GM19324 (cell line): ENCODE results near the gene OR5H14.
"Not testable (repeated sequence)": the region's sequence is repeated elsewhere in the genome, so short reads cannot be mapped to it uniquely, and the experiment has no call there.

Experiments used
- ATAC-seq: cut with Tn5 transposase; IDR thresholded peaks from one replicate; pipeline ENCODE4 v1.9.1; 2021; ENCODE audit warnings: mild to moderate bottlenecking, moderate library complexity; ENCODE audit not compliant: unreplicated experiment, low FRiP score

Gene OR5H14

DNA sequence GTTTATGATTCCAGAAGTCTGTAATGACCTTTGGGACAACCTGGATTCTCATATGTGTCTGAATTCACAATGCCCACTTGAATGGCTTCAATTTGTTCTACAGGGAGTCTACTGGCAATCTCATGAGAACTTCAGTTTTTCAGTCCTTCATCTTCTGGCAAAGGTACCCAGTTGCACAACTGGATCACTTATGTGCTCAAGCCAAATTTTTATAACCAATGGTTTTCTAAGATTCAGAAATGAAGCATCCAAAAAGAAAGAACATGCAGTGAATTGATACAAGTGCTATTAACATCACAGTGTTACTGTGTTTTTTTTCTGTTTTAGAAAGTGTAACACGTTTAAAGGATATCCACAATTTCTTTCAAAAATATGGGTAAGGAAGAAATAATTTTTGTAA lies at the start of gene OR5H14:
Gene OR5H14, plus strand, starts transcription at position 301 of the 400 bp plus-strand sequence. CDS start 1,907 bp downstream, outside the sequence.
- no peak for ATAC-seq

- ATAC-seq: no peak
These were observed 47.4 kb upstream of the OR5H14 start for GRCh38 chr3:98099848-98100247.

- no peak for ATAC-seq
These were observed 39.1 kb upstream of the OR5H14 start for GRCh38 chr3:98108162-98108561.

- ATAC-seq: no peak
These were observed 37.3 kb upstream of the OR5H14 start for GRCh38 chr3:98109807-98110549.

DNA sequence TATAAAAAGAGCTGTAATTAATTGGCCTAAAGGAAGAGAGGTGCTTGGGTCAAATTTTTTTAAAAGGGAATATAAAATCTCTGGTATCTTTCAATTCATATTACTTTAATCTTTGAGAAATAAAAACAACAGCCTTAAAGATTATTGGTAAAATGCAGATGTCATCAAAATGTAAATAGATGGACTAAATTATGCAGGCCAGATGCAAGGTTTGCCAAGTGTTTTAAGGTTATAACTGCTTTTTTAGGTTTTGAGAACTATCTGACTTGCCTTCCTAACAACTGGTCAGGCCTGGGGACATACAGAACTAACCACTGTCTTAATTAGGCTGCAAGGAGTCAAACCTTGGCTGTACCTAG lies 36.8 kb upstream of the OR5H14 start:
- no peak for ATAC-seq

- ATAC-seq: no peak
These were observed 33.0 kb upstream of the OR5H14 start for GRCh38 chr3:98114264-98114663.

DNA sequence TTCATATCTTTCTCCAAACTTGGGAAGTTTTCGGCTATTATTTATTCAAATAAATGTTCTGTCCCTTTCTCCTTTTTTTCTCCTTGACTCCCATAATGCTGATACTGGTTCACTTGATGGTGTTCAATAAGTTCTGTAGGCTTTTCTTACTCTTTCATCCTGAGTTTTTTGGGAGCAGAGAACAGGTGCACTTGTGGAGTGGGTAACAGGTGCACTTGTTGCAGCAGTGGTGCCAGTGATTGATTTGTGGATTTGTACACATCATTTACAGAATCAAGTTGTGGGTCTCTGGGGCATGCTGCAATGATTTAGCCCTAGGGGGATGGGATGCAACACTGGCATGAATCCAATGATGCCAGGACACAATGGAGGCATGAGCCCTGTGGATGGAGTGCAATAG lies 31.6 kb upstream of the OR5H14 start:
- ATAC-seq: no peak

GRCh38 chr3:98130421-98130820 lies 16.9 kb upstream of the OR5H14 start, which contains the start of gene OR5H1:
Gene OR5H1 (plus strand): TSS chr3:98130721. CDS start chr3:98132698, 1,977 bp downstream.
- no peak for ATAC-seq

DNA sequence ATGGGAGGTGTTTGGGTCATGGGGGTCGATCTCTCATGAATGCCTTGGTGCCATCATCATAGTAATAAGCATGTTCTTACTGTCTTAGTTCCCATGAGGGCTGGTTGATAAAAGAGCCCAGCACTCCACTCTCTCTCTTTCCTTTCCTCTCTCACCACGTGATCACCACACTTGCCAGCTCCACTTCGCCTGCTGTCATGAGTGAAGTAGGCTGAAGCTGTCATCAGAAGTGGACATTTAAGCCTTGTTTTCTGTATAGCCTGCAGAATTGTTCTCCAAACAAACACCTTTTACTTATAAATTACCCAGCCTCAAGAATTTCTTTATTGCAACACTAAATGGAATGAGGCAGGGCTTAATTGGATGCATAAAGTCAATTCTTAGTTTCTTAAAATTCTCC lies 10.6 kb upstream of the OR5H14 start:
- no peak for ATAC-seq

- not testable (repeated sequence) for ATAC-seq
These were observed 9.3 kb upstream of the OR5H14 start for GRCh38 chr3:98137826-98138557.

- no peak for ATAC-seq
These were observed 6.7 kb upstream of the OR5H14 start for GRCh38 chr3:98140531-98140930.

DNA sequence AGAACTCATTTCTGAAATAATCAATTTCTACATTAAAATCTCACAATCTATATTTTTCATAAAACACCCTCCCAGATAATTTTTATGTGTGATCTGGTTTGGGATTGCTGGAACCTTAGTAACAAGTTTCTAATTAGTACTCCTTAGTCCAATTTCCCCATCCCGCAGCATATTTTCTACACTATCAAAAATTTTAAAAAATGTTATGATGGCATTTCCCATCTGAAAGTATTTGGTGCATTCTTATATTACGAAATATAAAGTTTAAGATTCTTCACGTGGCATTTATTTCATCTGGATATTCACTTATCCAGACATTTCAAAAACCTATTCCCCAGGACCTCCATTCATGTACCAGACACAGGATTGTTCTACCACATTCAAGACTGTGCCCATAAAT lies 1.5 kb downstream of the OR5H14 start:
- no peak for ATAC-seq

GRCh38 chr3:98149456-98149855 lies 2.2 kb downstream of the OR5H14 start:
- ATAC-seq: not testable (repeated sequence)

- no peak for ATAC-seq
These were observed 4.0 kb downstream of the OR5H14 start for GRCh38 chr3:98151241-98151640.

DNA sequence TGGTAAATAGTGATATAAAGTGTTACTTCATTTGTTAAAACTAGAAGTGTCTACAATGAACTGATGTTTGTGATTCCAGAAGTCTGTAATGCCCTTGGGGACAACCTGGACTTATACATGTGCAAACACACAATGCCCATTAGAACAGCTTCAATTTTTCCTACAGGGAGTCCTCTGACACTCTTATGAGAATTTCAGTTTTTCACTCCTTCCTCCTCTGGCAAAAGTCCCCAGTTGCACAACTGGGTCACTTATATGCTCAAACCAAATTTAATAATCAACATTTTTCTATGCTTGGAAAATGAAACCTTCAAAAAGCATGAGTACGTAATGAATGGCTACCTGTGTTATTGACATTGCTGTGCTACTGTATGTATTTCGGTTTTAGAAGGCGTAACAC lies 19.1 kb downstream of the OR5H14 start, which contains the start of gene OR5H15:
Gene OR5H15, plus strand, starts transcription at position 301 of the 400 bp plus-strand sequence. CDS start 2,004 bp downstream, outside the sequence.
- ATAC-seq: no peak

DNA sequence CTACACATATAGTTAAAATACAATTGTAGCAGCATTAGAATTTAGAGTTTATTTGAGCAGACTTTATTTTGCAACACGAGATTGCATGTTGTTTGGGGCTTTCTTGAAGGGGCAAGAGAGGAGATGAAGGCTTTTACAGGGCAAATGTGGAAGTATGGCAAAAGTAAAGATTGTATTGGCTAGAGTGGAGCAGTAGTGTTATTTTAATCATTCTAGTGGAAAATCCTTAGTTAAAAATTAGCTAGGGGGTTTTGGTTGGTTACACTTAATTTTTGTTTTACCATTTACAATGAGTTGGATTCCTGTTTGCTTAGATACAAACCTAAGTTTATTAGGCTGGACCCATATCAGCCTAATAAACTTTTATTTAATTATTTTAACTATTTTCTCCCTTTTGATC lies 23.8 kb downstream of the OR5H14 start:
- ATAC-seq: no peak

DNA sequence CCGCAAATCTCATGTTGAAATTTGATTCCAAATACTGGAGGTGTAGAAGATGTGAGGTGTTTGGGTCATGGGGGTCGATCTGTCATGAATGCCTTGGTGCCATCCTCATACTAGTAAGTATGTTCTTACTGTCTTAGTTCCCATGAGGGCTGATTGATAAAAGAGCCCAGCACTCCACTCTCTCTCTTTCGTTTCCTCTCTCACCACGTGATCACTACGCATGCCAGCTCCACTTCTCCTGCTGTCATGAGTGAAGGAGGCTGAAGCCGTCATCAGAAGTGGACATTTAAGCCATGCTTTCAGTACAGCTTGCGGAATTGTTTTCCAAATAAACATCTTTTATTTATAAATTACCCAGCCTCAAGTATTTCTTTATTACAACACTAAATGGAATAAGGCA lies 25.3 kb downstream of the OR5H14 start:
- no peak for ATAC-seq

GRCh38 chr3:98180319-98180890 lies 33.1 kb downstream of the OR5H14 start:
- ATAC-seq: no peak

DNA sequence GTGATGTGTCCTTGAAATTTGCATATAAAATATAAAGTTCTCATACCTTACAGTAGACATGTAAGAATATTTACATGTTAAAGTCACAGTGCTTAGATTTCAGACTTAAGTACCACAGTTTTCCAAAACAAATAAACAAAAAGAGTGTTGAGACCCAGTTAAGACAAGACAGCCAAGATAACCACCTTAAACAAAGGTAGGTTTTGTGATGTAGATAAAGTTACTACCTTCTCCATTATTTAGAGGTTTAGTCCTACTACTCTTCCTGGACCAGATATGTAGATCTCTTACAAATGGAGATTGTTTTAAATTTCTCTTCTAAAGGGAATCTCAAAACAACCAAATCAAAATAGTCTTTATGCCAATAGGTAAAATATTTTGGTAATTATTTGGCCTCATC lies 34.9 kb downstream of the OR5H14 start:
- ATAC-seq: no peak

GRCh38 chr3:98185180-98185579 lies 37.9 kb downstream of the OR5H14 start:
- no peak for ATAC-seq

- peak; percentile 56 for ATAC-seq
These were observed 41.3 kb downstream of the OR5H14 start for GRCh38 chr3:98188545-98188944.
